CD4-positive, alpha-beta T cell treated with Interferon gamma for 1 hour (primary cell): Measurements from ENCODE around the gene LRRC19.

Experiments
- DNase-seq: peaks from one replicate; pipeline ENCODE4 v3.0.0-alpha.2; 2020

Gene LRRC19

GRCh38 chr9:27005491-27005890 lies at the start of gene LRRC19:
Gene LRRC19 (minus strand): TSS chr9:27005672. CDS start chr9:26999694, 5,978 bp downstream.
- no peak for DNase-seq

- no peak for DNase-seq
Observed at GRCh38 chr9:27054841-27055240, 49.4 kb upstream of the LRRC19 start.

- DNase-seq = no peak
Observed at GRCh38 chr9:27054125-27054524, 48.7 kb upstream of the LRRC19 start.

GRCh38 chr9:27053369-27054022 lies 48.0 kb upstream of the LRRC19 start:
- DNase-seq = no peak

DNA sequence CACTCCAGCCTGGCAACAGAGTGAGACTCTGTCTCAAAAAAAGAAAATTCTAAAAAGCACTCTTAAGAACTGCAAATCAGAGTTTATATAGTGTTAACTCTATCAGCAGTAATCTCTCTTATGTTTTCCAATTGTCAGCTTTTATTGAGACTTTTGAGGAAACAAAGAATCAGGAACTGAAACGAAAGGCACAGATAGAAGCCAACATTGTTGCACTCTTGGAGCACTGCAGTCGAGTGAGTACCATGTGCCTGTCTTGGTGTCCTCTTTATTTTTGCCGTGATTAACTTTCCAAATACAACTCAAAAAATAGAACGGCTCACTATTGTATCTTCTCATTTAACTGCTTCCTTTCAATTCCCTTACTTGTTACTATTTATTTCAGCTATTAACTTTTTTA lies 41.7 kb upstream of the LRRC19 start:
- no peak for DNase-seq

- no peak for DNase-seq
Observed at GRCh38 chr9:27043176-27043575, 37.7 kb upstream of the LRRC19 start.

DNA sequence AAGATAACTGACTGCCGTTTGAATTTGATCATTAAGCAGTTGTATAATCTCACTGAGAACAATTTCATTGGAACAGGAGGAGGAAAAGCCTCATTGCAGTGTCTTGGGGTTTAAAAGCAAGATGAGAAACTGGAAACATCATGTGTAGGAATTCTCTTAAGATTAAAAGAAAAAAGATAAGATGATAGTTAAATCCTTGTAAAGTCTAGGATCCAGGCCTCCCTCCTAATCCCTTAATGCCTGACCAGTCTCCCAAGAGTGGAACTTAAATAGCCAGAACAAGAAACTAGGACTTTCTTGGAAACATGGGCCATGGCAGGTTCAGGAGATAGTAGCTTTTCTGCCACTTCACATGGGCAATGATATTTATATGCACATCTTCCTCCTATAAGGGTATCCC lies 37.0 kb upstream of the LRRC19 start:
- no peak for DNase-seq

DNA sequence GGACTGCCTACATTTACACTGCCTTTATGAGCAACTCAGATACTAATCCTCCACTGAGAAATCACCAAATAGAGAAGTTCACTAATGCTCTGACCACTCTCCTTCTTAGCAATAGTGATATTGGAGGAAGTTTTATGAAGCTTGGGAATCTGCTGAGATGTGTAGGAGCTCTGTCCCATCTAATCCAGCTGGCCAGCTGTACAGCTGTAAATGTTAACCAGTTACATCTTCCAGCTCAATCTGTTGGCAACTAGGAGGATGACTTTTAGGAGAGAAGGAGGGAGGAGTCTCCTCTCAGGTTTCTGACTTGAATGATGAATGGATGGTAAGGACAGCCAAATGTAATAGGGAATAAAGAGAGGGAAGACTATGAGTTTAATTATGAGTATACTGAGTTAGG lies 36.3 kb upstream of the LRRC19 start:
- DNase-seq = no peak

GRCh38 chr9:27037499-27037898 lies 32.0 kb upstream of the LRRC19 start:
- DNase-seq = no peak

DNA sequence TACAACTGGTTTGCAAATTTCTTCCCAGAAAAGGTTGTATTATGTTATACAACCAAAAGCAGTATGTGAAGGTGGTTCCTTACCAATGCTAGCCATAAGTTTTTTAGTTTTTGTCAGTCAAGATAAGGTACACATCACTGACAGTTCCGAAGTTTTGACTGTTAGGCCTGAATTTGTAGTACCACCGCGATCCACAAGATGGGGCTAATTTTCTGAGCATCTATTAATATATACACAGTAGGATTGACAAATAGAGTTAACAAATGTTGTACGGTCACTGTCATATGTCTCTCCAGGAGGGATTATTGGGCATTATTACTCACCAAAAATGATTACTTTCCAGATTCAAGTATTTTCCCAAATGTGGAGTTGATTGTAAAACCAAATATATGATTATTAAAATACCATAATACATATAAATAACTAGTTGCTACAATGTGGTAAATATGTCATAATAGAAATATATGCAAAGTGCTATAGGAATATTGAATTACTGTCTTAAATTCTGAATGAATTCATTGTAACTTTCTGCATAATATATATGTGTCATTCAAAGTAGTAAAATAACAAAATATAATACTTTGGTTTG lies 28.4 kb upstream of the LRRC19 start:
- peak; percentile 3 for DNase-seq

DNA sequence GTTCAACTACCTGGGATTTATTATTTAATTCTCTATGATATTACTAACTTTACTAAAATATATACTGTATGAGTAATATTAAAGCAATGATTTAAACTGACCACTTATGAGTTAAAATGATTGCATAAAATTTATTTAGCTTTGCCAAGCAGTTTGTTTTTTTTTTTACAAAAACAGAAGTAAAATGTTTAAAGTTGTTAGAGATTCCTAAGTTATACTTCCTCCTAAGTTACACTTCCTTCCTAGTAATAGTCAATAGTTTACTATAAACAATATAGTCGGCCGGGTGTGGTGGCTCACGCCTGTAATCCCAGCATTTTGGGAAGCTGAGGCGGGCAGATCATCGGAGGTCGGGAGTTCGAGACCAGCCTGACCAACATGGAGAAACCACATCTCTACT lies 23.7 kb upstream of the LRRC19 start:
- DNase-seq = no peak

DNA sequence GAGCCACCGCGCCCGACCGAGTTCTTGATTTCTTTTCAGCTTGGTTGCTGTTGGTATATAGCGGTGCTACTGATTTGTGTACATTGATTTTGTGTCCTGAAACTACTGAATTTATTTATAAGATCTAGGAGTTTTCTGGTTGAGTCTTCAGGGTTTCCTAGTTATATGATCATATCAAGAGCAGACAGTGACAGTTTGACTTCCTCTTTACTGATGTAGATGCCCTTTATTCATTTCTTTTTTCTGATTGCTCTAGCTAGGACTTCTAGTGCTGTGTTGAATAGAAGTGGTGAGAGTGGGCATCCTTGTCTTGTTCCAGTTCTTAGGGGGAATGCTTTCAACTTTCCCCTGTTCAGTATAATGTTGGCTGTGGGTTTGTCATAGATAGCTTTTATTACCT lies 17.4 kb upstream of the LRRC19 start:
- no peak for DNase-seq

DNA sequence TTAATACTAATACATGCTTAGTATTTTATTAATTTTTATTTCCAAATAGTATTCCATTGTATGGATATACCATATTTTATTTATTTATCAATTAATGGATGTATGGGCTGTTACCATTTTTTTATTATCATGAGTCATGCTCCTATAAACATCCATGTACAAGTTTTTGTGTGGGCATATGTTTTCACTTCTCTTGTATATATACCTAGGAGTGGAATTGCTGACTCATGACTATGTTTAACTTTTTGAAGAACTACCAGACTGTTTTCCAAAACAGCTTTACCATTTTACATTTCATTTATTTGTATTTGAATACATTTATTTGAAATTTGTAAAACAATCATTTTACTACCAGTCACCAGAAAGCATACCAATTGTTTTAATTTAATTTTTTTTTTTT lies 14.1 kb upstream of the LRRC19 start:
- no peak for DNase-seq

DNA sequence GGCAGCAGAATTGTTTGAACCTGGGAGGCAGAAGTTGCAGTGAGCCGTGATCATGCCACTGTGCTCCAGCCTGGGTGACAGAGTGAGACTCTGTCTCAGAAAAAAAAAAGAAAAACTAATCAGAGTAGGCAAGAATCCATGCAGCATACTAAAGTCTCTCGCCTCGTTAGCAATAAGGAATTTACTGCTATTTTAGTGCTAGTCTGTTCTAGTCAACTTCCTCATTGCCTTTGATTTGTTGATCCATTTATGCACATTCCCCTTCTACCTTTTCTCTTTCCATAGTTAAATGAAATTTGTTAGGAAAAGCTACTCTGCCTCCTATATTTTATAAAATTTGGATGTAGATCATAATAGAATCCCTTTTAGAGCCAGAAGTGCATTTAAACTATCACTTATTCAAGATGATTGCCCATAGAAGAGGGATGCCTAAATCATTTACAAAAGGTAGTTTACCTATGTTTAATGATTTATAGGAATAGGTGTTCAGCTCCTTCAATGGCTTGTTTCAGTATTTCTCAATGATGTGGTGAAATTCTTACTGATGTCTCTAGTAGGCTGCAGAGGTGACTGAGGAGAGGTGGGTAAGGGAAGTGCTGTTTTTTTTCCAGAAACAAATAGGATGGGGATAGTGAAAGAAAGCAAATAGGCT lies 1.9 kb downstream of the LRRC19 start:
- no peak for DNase-seq

DNA sequence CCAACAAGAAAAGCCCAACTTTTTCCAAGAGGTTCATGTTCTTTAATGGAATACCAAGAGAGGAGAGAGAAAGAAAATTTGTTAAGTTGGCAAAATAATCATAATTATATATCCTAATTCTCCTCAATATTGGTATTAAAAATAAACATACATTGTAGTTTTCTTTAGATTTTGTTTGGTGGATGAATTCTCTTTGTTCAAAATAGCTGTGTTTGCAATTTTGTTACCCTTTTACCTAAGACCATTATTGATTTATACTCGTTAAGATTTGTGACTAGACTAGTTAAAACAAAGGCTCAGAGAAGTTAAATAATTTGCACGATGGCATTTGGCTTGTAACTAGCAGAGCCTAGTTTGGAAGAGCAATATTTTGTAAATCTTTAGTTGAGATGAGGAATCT lies 9.7 kb downstream of the LRRC19 start:
- no peak for DNase-seq

DNA sequence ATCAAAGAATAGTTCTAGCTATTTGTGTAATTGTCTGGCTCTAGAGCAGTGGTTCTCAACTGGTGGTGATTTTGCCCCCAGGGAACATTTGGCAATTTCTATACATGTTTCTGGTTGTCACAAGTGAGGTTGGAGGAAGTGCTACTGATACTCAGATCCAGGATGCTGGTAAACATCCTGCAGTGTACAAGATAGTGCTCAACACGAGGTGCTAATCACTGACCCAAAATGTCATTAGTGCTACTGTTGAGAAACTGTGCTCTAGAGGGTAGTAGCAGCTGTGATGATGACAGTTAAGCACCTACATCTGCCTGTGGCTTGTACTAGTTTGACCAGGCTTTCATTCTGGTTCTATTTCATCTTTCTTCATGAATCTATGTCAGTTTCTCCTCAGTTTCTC lies 22.1 kb downstream of the LRRC19 start:
- DNase-seq = no peak

GRCh38 chr9:26975728-26976707 lies 29.5 kb downstream of the LRRC19 start:
- no peak for DNase-seq

GRCh38 chr9:26974927-26975326 lies 30.5 kb downstream of the LRRC19 start:
- no peak for DNase-seq

- DNase-seq = no peak
Observed at GRCh38 chr9:26973989-26974388, 31.5 kb downstream of the LRRC19 start.

- no peak for DNase-seq
Observed at GRCh38 chr9:26971721-26972120, 33.8 kb downstream of the LRRC19 start.

- no peak for DNase-seq
Observed at GRCh38 chr9:26956860-26957233, 48.6 kb downstream of the LRRC19 start.

DNA sequence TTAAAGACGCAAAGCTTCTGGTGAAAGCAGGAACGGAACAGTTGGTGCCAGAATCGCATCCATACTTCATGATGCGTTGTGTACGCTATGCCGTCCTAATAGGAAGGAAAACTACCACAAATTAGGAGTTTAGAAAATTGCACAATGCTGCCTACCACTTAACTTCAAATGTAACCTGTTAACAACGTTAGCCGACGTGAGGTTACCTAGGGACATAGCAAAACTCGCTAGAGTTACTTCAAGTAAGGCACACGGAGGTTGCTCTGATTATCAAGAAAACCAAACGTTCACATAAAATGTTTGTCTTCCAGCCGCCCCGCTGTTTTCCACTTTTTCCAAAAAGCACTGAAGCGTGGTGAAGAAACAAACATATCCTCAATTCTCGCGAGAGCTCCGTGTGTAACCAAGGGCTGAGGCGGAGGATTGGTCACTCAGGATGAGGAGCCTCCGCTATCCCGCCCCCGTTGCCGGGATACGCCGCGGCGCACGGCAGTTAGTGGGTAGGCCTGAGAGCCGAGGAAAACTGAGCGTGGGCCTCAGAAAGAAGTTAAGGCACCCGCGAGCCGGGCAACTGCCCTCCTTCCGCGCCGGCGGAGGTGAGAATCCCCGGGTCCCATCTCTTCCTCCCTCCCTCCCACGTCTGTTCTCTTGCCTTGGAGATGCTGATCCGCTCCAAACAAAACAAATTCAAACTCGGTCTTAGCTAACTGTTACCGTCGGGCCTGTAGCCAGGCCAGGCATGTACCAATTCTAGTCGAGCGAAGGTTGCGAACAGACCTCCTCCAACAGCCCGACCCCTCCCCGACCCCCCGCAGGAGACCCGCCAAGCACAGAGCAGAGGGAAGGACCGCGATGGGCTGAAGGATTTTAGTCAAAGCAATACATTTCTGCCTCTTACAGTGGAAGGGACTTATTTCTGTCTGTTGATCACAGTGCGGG lies 49.3 kb downstream of the LRRC19 start, which contains the start of gene IFT74:
IFT74 (plus strand) TSS at position 492 of the 939 bp plus-strand sequence. CDS start 5,556 bp downstream, outside the sequence.
- DNase-seq = peak; percentile 94
